Stimulated activated naive B cell treated with anti-CD40 and anti-IgM and Interleukin-4, amounts not matched to agents 10 μg/mL and 1 μg/mL and 100 μg/mL, for 72 hours (primary cell): ENCODE data around the gene VPS39.

Experiments used
- ATAC-seq, 2 donors: fragments of 150-1000 bp; cut with Tn5 transposase; replicated peaks; 2 replicates each; pipeline ENCODE4 v1.10.0; 2021; ENCODE audit warnings: moderate library complexity in 1 of 2
- DNase-seq: peaks from one replicate; pipeline ENCODE4 v3.0.0; 2021
- H3K27ac Mint-ChIP-seq: one replicate; pipeline ENCODE4 v1.8.0; 2022; ENCODE audit warnings: mild to moderate bottlenecking, mixed read lengths
- H3K27me3 Mint-ChIP-seq, 2 donors: one replicate each; pipeline ENCODE4 v1.8.0; 2022; ENCODE audit warnings: mixed read lengths in 2 of 2
- H3K36me3 Mint-ChIP-seq, 2 donors: one replicate each; pipeline ENCODE4 v1.8.0; 2022; ENCODE audit warnings: mixed read lengths in 2 of 2, mild to moderate bottlenecking in 1 of 2
- H3K4me1 Mint-ChIP-seq, 2 donors: one replicate each; pipeline ENCODE4 v1.8.0; 2022; ENCODE audit warnings: mixed read lengths in 2 of 2, mild to moderate bottlenecking in 1 of 2
- H3K4me3 Mint-ChIP-seq, 2 donors: one replicate each; pipeline ENCODE4 v1.8.0; 2022; ENCODE audit warnings: mild to moderate bottlenecking in 2 of 2, mixed read lengths in 2 of 2, moderate library complexity in 1 of 2
- H3K9me3 Mint-ChIP-seq, 2 donors: one replicate each; pipeline ENCODE4 v1.8.0; 2022; ENCODE audit warnings: mixed read lengths in 2 of 2, mild to moderate bottlenecking in 1 of 2

Gene VPS39

GRCh38 chr15:42185801-42186200 lies 22.3 kb downstream of the VPS39 start:
- no peak for ATAC-seq
- Mint-ChIP-seq H3K4me1 (peaks cover 4 to 13% of the 10 kb centered on the region in 2 donors), H3K4me3 (no peak overlapping the region), H3K27ac (no peak overlapping the region), H3K9me3 (no peaks in the 10 kb centered on the region), H3K27me3 (no peaks in the 10 kb centered on the region), H3K36me3 (peaks cover 50 to 69% of the 10 kb centered on the region in 2 donors)
- DNase-seq = no peak

- Mint-ChIP-seq H3K9me3 (no peaks in the 10 kb centered on the region), H3K36me3 (peaks cover 46 to 72% of the 10 kb centered on the region in 2 donors), H3K27ac (no peak overlapping the region), H3K4me3 (no peak overlapping the region), H3K27me3 (no peaks in the 10 kb centered on the region), H3K4me1 (peaks cover 4 to 13% of the 10 kb centered on the region in 2 donors)
- no peak for DNase-seq
- ATAC-seq = no peak
These were observed 23.4 kb downstream of the VPS39 start for GRCh38 chr15:42184736-42185135.

- H3K4me1 Mint-ChIP-seq = peaks cover 4 to 13% of the 10 kb centered on the region in 2 donors
- H3K4me3 Mint-ChIP-seq = no peak overlapping the region
- peak overlapping the region; percentile 25 for H3K27ac Mint-ChIP-seq
- DNase-seq = no peak
- peaks cover 44 to 73% of the 10 kb centered on the region in 2 donors for H3K36me3 Mint-ChIP-seq
- peak; percentile 66 to 71 for ATAC-seq
- no peaks in the 10 kb centered on the region for H3K27me3 Mint-ChIP-seq
- H3K9me3 Mint-ChIP-seq = no peaks in the 10 kb centered on the region
These were observed 23.8 kb downstream of the VPS39 start for GRCh38 chr15:42184296-42184695.

GRCh38 chr15:42182961-42183360 lies 25.1 kb downstream of the VPS39 start:
- Mint-ChIP-seq H3K4me3 (no peak overlapping the region), H3K9me3 (no peaks in the 10 kb centered on the region), H3K4me1 (peaks cover 4 to 13% of the 10 kb centered on the region in 2 donors), H3K36me3 (peaks cover 43 to 75% of the 10 kb centered on the region in 2 donors), H3K27ac (peak overlapping the region; percentile 57), H3K27me3 (no peaks in the 10 kb centered on the region)
- ATAC-seq (no peak), DNase-seq (no peak)

- no peak overlapping the region for H3K27ac Mint-ChIP-seq
- DNase-seq (no peak), ATAC-seq (no peak)
- H3K27me3 Mint-ChIP-seq = no peaks in the 10 kb centered on the region
- H3K4me3 Mint-ChIP-seq = no peak overlapping the region
- peaks cover 4 to 13% of the 10 kb centered on the region in 2 donors for H3K4me1 Mint-ChIP-seq
- H3K36me3 Mint-ChIP-seq = peaks cover 44 to 76% of the 10 kb centered on the region in 2 donors
- H3K9me3 Mint-ChIP-seq = no peaks in the 10 kb centered on the region
These were observed 25.7 kb downstream of the VPS39 start for GRCh38 chr15:42182328-42182886.

GRCh38 chr15:42178056-42178455 lies 30.0 kb downstream of the VPS39 start:
- Mint-ChIP-seq H3K9me3 (no peaks in the 10 kb centered on the region), H3K4me1 (no peaks in the 10 kb centered on the region), H3K27me3 (no peaks in the 10 kb centered on the region), H3K36me3 (peaks cover 30 to 67% of the 10 kb centered on the region in 2 donors), H3K4me3 (no peak overlapping the region), H3K27ac (no peak overlapping the region)
- DNase-seq (no peak), ATAC-seq (no peak)

GRCh38 chr15:42175671-42176070 lies 32.4 kb downstream of the VPS39 start:
- peak overlapping the region; percentile 68 for H3K27ac Mint-ChIP-seq
- H3K9me3 Mint-ChIP-seq = no peaks in the 10 kb centered on the region
- H3K36me3 Mint-ChIP-seq = peaks cover 33 to 63% of the 10 kb centered on the region in 2 donors
- H3K4me3 Mint-ChIP-seq = no peak overlapping the region
- ATAC-seq (no peak), DNase-seq (no peak)
- peaks cover 4 to 9% of the 10 kb centered on the region in 2 donors for H3K4me1 Mint-ChIP-seq
- H3K27me3 Mint-ChIP-seq = no peaks in the 10 kb centered on the region

- DNase-seq (no peak), ATAC-seq (no peak)
- no peak overlapping the region for H3K4me3 Mint-ChIP-seq
- H3K4me1 Mint-ChIP-seq = peaks cover 4 to 9% of the 10 kb centered on the region in 2 donors
- H3K27me3 Mint-ChIP-seq = no peaks in the 10 kb centered on the region
- H3K27ac Mint-ChIP-seq = no peak overlapping the region
- H3K9me3 Mint-ChIP-seq = no peaks in the 10 kb centered on the region
- H3K36me3 Mint-ChIP-seq = peaks cover 43 to 55% of the 10 kb centered on the region in 2 donors
These were observed 35.6 kb downstream of the VPS39 start for GRCh38 chr15:42172475-42172874.

GRCh38 chr15:42171795-42172194 lies 36.3 kb downstream of the VPS39 start:
- Mint-ChIP-seq H3K9me3 (no peaks in the 10 kb centered on the region), H3K27me3 (no peaks in the 10 kb centered on the region), H3K27ac (no peak overlapping the region), H3K4me3 (no peak overlapping the region), H3K36me3 (peaks cover 47 to 57% of the 10 kb centered on the region in 2 donors), H3K4me1 (peaks cover 4 to 9% of the 10 kb centered on the region in 2 donors)
- no peak for DNase-seq
- ATAC-seq = no peak

- H3K27me3 Mint-ChIP-seq = no peaks in the 10 kb centered on the region
- peaks cover 4 to 9% of the 10 kb centered on the region in 2 donors for H3K4me1 Mint-ChIP-seq
- peaks cover 49 to 64% of the 10 kb centered on the region in 2 donors for H3K36me3 Mint-ChIP-seq
- no peak overlapping the region for H3K27ac Mint-ChIP-seq
- H3K4me3 Mint-ChIP-seq = no peak overlapping the region
- no peaks in the 10 kb centered on the region for H3K9me3 Mint-ChIP-seq
- peak; percentile 31 to 55 for ATAC-seq
- no peak for DNase-seq
These were observed 37.0 kb downstream of the VPS39 start for GRCh38 chr15:42171122-42171521.

- Mint-ChIP-seq H3K27ac (no peak overlapping the region), H3K36me3 (peaks cover 52 to 66% of the 10 kb centered on the region in 2 donors), H3K4me1 (peaks cover 1 to 4% of the 10 kb centered on the region in 2 donors), H3K9me3 (no peaks in the 10 kb centered on the region), H3K4me3 (no peak overlapping the region), H3K27me3 (no peaks in the 10 kb centered on the region)
- no peak for ATAC-seq
- no peak for DNase-seq
These were observed 41.7 kb downstream of the VPS39 start for GRCh38 chr15:42166225-42166940.

GRCh38 chr15:42165106-42165505 lies 43.0 kb downstream of the VPS39 start:
- ATAC-seq (no peak), DNase-seq (no peak)
- Mint-ChIP-seq H3K4me1 (no peaks in the 10 kb centered on the region), H3K27ac (no peak overlapping the region), H3K27me3 (no peaks in the 10 kb centered on the region), H3K9me3 (no peaks in the 10 kb centered on the region), H3K4me3 (no peak overlapping the region), H3K36me3 (peaks cover 48 to 65% of the 10 kb centered on the region in 2 donors)

GRCh38 chr15:42163947-42164550 lies 44.1 kb downstream of the VPS39 start:
- Mint-ChIP-seq H3K9me3 (no peaks in the 10 kb centered on the region), H3K4me1 (no peaks in the 10 kb centered on the region), H3K36me3 (peaks cover 45 to 66% of the 10 kb centered on the region in 2 donors), H3K27me3 (no peaks in the 10 kb centered on the region), H3K4me3 (no peak overlapping the region), H3K27ac (no peak overlapping the region)
- ATAC-seq (no peak), DNase-seq (no peak)

GRCh38 chr15:42163291-42163690 lies 44.8 kb downstream of the VPS39 start:
- ATAC-seq = no peak
- DNase-seq = no peak
- no peaks in the 10 kb centered on the region for H3K27me3 Mint-ChIP-seq
- peaks cover 48 to 73% of the 10 kb centered on the region in 2 donors for H3K36me3 Mint-ChIP-seq
- H3K9me3 Mint-ChIP-seq = no peaks in the 10 kb centered on the region
- peaks cover 0 to 5% of the 10 kb centered on the region in 2 donors for H3K4me1 Mint-ChIP-seq
- H3K4me3 Mint-ChIP-seq = no peak overlapping the region
- no peak overlapping the region for H3K27ac Mint-ChIP-seq

- H3K4me1 Mint-ChIP-seq = peaks cover 0 to 6% of the 10 kb centered on the region in 2 donors
- DNase-seq = no peak
- ATAC-seq = no peak
- no peak overlapping the region for H3K4me3 Mint-ChIP-seq
- no peaks in the 10 kb centered on the region for H3K27me3 Mint-ChIP-seq
- no peak overlapping the region for H3K27ac Mint-ChIP-seq
- no peaks in the 10 kb centered on the region for H3K9me3 Mint-ChIP-seq
- peaks cover 30 to 45% of the 10 kb centered on the region in 2 donors for H3K36me3 Mint-ChIP-seq
These were observed 48.0 kb downstream of the VPS39 start for GRCh38 chr15:42160136-42160535.
